Activated CD4-positive, alpha-beta T cell treated with anti-CD3 and anti-CD28 coated beads, Interleukin-2, amount 10 ng/mL, durations not matched to agents 24 days and 14 days (primary cell): Measurements from ENCODE around the gene DPYD. TPM values are rescaled to one million over a fixed set of nuclear protein-coding genes. Genes with fewer than 3 reads are reported as not detected.

Source experiments
- DNase-seq: peaks from one replicate; pipeline ENCODE4 v3.0.0; 2022
- H3K27ac Mint-ChIP-seq: one replicate; pipeline ENCODE4 v1.8.0; 2022; ENCODE audit warnings: mild to moderate bottlenecking, mixed read lengths
- H3K27me3 Mint-ChIP-seq: one replicate; pipeline ENCODE4 v1.8.0; 2022; ENCODE audit warnings: mixed read lengths
- H3K36me3 Mint-ChIP-seq: one replicate; pipeline ENCODE4 v1.8.0; 2022; ENCODE audit warnings: low read depth, mild to moderate bottlenecking, mixed read lengths
- H3K4me1 Mint-ChIP-seq: one replicate; pipeline ENCODE4 v1.8.0; 2021; ENCODE audit warnings: mixed read lengths
- H3K4me3 Mint-ChIP-seq: one replicate; pipeline ENCODE4 v1.8.0; 2022; ENCODE audit warnings: mild to moderate bottlenecking, moderate library complexity, mixed read lengths
- H3K9me3 Mint-ChIP-seq: one replicate; pipeline ENCODE4 v1.8.0; 2021; ENCODE audit warnings: mixed read lengths
- intact Hi-C: fragments of 100-400 bp; cut with micrococcal nuclease; formaldehyde crosslinking; loops from one replicate; pipeline ENCODE4 v1.15.1; 2023
- total RNA-seq: library from RNA; stranded (reverse); gene quantifications from 2 replicates; pipeline ENCODE4 v1.2.3, GENCODE V29; 2022

Gene DPYD
- total RNA-seq: 13.4 and 13.8 TPM in 2 replicates

DNA sequence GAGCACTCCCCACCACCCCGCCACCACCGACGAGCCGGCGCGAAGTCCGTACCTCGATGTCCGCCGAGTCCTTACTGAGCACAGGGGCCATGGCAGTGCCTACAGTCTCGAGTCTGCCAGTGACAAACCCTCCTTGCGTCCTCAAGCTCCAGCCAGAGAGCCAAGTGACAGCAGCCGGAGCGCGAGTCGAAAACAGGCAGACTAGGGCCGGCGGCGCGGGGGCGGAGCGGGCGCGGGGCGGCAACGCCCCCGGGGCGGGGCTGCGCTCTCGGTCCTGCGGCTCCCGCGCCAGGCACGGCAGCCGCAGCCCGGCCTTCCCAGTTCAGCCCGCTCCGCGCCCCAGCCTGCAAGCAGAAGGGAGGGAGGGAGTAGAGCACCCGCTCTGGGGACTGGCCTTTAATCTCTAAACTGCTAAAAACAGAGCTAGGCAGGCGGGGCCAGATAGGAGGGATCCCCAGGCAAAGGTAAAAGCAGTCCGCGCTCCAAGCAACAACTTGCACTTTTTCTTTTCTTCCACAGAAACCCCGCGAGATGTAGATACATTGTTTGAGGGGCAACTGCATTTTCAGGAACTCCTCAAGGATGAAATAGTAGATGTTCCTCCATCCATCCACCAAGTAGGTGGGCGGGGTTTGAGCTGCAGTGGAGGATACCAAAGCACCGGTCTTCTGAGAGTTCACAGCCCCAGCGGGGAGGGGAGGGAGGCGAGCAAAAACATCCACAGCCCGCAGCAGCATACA is at the start of gene DPYD:
Gene DPYD (minus strand): TSS at position 203 of the 740 bp plus-strand sequence. CDS start 112 bp downstream, at position 91.
- Mint-ChIP-seq H3K4me3 (peak within 1 kb of the TSS; percentile 93), H3K4me1 (peaks cover 44% of the 10 kb centered on the region), H3K9me3 (peaks cover 5% of the 10 kb centered on the region), H3K36me3 (peaks cover 4% of the 10 kb centered on the region), H3K27me3 (no peaks in the 10 kb centered on the region), H3K27ac (peak within 1 kb of the TSS; percentile 98)
- intact Hi-C loops: loop anchor here (1.0 to 5.0 kb wide), 4 partner anchors 22 to 130 kb away; no protein-coding TSS in a partner anchor
- DNase-seq: peak; percentile 96

DNA sequence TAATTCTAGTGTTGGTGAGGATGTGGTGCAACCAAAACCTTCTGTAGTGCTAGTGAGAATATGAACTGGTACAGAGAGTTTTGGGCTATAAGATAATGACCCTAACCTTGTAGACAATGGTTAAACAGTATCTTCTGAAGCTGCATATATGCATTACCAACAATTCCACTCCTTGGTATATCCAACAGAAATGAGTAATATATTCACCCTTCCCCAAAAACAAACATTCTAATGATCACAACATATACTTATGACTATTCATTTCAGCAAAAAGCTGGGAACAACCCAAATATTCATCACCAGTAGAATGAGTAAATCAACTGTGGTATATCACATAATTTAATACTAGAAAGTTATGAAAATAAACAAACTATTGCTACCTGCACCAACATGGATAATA is 39.6 kb upstream of the DPYD start:
- Mint-ChIP-seq H3K9me3 (no peaks in the 10 kb centered on the region), H3K4me3 (no peak overlapping the region), H3K27ac (no peak overlapping the region), H3K4me1 (no peaks in the 10 kb centered on the region), H3K27me3 (peaks cover 43% of the 10 kb centered on the region), H3K36me3 (no peaks in the 10 kb centered on the region)
- intact Hi-C loops: no loop called here
- DNase-seq: no peak

DNA sequence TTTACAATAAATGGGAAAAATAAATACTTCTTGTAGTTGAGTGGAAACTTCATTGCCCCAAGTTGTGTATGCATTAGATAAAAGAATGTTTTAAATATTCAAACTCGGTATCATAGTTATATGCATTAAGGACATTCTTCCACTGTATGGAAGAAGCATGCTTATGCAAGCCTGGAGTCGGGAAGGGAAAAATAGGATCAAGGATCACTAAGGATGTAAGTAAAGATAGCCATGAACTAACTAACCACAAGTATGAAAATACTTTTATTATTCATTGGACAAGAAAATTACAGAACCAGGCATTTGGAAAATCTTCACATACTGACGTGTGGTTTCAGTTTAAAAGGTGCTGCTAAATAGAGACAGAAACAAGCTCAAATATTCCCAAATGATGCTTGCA is 26.9 kb upstream of the DPYD start:
- intact Hi-C loops: no loop called here
- no peak overlapping the region for H3K27ac Mint-ChIP-seq
- no peak for DNase-seq
- peaks cover 5% of the 10 kb centered on the region for H3K9me3 Mint-ChIP-seq
- no peak overlapping the region for H3K4me3 Mint-ChIP-seq
- peaks cover 32% of the 10 kb centered on the region for H3K27me3 Mint-ChIP-seq
- no peaks in the 10 kb centered on the region for H3K36me3 Mint-ChIP-seq
- peaks cover 11% of the 10 kb centered on the region for H3K4me1 Mint-ChIP-seq

- no peak overlapping the region for H3K27ac Mint-ChIP-seq
- peak overlapping the region; percentile 70 for H3K4me3 Mint-ChIP-seq
- peaks cover 36% of the 10 kb centered on the region for H3K4me1 Mint-ChIP-seq
- H3K27me3 Mint-ChIP-seq: peaks cover 12% of the 10 kb centered on the region
- DNase-seq: no peak
- H3K36me3 Mint-ChIP-seq: peaks cover 5% of the 10 kb centered on the region
- H3K9me3 Mint-ChIP-seq: peaks cover 18% of the 10 kb centered on the region
- intact Hi-C loops: loop anchor here (2.0 kb wide), 1 partner anchor 23 kb away; the partner anchor contains the start of gene DPYD
Observed at GRCh38 chr1:97943354-97943753, 22.5 kb upstream of the DPYD start.

GRCh38 chr1:97942161-97943123 is 21.6 kb upstream of the DPYD start:
- Mint-ChIP-seq H3K36me3 (peaks cover 7% of the 10 kb centered on the region), H3K27me3 (peaks cover 4% of the 10 kb centered on the region), H3K9me3 (peaks cover 18% of the 10 kb centered on the region), H3K27ac (peak overlapping the region; percentile 75), H3K4me3 (peak overlapping the region; percentile 71), H3K4me1 (peaks cover 41% of the 10 kb centered on the region)
- DNase-seq: peak; percentile 66
- intact Hi-C loops: loop anchor here (2.0 kb wide), 1 partner anchor 22 kb away; the partner anchor contains the start of gene DPYD

DNA sequence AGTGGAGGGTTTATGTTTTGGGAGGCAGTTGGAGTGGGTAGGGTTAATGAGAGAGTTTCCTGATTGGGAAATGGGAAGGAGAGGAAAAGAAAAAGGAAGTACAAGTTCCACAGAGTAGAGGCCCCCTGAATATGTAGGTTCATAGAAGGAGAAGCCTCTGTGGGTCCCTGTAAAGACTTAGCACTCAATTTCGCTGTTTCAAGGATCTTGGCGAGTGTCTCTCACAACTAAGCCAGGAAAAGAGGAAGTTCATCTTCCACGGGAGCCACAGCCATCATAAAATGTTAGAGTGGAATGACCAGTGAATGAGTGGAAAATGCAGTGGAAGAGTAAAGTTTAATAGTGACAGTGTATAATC is 17.4 kb upstream of the DPYD start:
- peaks cover 7% of the 10 kb centered on the region for H3K36me3 Mint-ChIP-seq
- no peak overlapping the region for H3K27ac Mint-ChIP-seq
- intact Hi-C loops: no loop called here
- no peak overlapping the region for H3K4me3 Mint-ChIP-seq
- H3K27me3 Mint-ChIP-seq: peaks cover 10% of the 10 kb centered on the region
- DNase-seq: no peak
- peaks cover 41% of the 10 kb centered on the region for H3K4me1 Mint-ChIP-seq
- peaks cover 13% of the 10 kb centered on the region for H3K9me3 Mint-ChIP-seq

GRCh38 chr1:97936976-97937375 is 16.1 kb upstream of the DPYD start:
- Mint-ChIP-seq H3K36me3 (peaks cover 7% of the 10 kb centered on the region), H3K27me3 (peaks cover 18% of the 10 kb centered on the region), H3K4me1 (peaks cover 30% of the 10 kb centered on the region), H3K27ac (no peak overlapping the region), H3K4me3 (no peak overlapping the region), H3K9me3 (peaks cover 13% of the 10 kb centered on the region)
- intact Hi-C loops: loop anchor here (1.0 kb wide), 1 partner anchor 47 kb away; no protein-coding TSS in a partner anchor
- no peak for DNase-seq

DNA sequence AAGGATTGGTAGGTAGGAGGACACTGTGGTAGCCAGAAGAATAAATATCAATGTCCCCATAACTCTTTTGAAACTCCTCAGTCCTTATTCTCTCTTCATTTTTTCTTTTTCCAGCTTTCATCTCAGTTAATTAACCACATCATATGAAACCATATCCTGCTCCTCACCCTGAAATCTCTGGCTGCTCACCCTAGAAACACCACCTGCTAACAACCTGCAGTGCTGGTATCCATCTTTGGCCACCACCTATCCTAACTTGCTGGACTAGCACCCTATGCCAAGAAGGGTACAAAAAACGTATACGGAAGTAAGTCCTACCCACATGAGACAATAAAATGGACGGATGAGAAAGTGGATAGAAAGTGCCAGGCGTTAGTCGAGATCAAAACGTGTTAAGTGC is 13.7 kb upstream of the DPYD start:
- Mint-ChIP-seq H3K4me1 (peaks cover 12% of the 10 kb centered on the region), H3K9me3 (no peaks in the 10 kb centered on the region), H3K36me3 (peaks cover 2% of the 10 kb centered on the region), H3K27ac (no peak overlapping the region), H3K4me3 (no peak overlapping the region), H3K27me3 (peaks cover 19% of the 10 kb centered on the region)
- DNase-seq: no peak
- intact Hi-C loops: no loop called here

DNA sequence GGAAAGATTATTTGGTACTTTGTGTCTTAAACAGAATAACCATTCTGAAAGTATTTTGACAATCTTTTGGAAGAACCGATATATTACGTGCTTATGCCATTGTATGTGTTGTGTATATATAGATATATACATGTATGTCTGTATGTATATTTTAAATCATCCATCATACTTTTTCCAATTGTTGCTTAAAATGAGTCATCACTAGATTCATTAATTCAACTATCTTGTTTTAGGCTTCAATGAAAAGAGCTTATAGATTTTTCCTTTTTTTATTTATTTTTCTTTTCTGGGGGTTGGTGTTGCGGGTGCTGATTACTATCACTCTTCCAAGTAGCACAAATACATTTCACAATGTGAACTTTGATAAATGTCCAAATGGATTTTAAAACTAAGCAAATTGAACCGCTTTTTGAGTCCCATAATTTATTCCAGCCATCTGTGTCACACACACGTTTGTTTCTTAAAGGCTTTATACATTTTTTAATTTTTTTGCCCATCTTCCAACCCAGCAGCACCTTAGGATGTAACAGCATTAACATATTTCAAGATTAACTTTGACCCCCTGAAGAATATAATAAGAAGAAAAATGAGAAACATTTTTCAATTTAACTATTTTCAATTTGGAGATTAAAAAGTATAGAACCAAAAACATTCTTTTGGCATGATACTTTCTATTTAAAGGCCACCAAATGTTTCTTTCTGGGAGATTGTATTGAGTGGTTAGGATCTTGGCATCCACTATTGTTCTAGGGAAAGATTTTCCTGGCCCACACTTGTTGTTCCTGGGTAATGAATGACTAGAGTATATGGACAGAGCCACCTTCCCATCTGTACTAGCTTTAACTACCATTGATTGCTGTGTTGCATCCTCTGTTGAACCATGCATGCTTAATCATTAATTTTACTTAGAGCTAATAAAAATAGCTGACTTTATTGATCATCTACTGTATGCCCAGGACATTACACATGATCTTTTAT is 9.3 kb upstream of the DPYD start:
- Mint-ChIP-seq H3K27me3 (peaks cover 25% of the 10 kb centered on the region), H3K9me3 (no peaks in the 10 kb centered on the region), H3K4me1 (peaks cover 13% of the 10 kb centered on the region), H3K27ac (no peak overlapping the region), H3K4me3 (no peak overlapping the region), H3K36me3 (no peaks in the 10 kb centered on the region)
- intact Hi-C loops: no loop called here
- DNase-seq: no peak

GRCh38 chr1:97926017-97926708 is 5.3 kb upstream of the DPYD start:
- no peak for DNase-seq

DNA sequence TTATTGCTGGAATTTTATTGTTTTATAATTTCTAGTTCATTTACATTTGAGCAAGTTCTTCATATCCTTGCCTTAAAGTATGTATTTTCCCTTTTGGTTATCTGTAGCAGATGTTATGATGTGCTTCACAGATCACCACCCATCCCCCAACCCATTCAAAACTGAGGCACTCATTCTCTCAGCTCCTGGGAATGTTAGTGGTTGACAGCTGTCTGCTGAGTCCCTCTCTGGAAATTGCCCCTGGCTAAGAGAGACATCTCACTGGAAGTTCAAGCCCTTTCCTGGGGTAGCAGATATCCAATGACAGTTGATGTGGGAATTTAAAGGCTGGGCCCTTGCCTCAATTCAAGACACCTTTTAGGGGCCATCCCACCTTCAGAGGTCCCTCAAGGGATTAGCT is 4.3 kb upstream of the DPYD start:
- peaks cover 19% of the 10 kb centered on the region for H3K4me1 Mint-ChIP-seq
- no peaks in the 10 kb centered on the region for H3K36me3 Mint-ChIP-seq
- H3K4me3 Mint-ChIP-seq: no peak overlapping the region
- H3K9me3 Mint-ChIP-seq: peaks cover 5% of the 10 kb centered on the region
- no peak overlapping the region for H3K27ac Mint-ChIP-seq
- intact Hi-C loops: no loop called here
- H3K27me3 Mint-ChIP-seq: peaks cover 6% of the 10 kb centered on the region
- DNase-seq: no peak

More at GRCh38 chr1:97926017-97926708, 5.3 kb upstream of the DPYD start:
- intact Hi-C loops: no loop called here
- peaks cover 5% of the 10 kb centered on the region for H3K9me3 Mint-ChIP-seq
- peaks cover 6% of the 10 kb centered on the region for H3K27me3 Mint-ChIP-seq
- no peaks in the 10 kb centered on the region for H3K36me3 Mint-ChIP-seq
- H3K27ac Mint-ChIP-seq: no peak overlapping the region
- peaks cover 19% of the 10 kb centered on the region for H3K4me1 Mint-ChIP-seq
- no peak overlapping the region for H3K4me3 Mint-ChIP-seq

DNA sequence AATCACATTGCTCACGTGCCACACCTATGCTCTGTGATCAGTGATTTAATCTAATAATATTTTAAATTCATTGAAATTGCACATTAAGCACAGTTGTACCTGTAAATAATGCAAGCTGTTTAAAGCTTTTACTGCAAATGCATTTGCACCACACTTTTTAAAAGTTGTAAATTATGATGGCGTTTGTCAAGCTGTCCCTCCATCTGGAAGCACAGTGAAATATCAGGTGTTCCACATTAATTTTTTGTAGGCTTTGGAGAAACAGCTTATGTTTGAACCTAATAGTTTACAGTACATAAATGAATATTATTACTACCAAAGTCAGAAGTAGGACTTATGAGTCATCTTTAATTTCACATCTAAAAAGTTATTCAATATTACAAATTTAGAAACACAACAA is 3.0 kb upstream of the DPYD start:
- no peak for DNase-seq
- H3K27ac Mint-ChIP-seq: no peak overlapping the region
- peaks cover 4% of the 10 kb centered on the region for H3K27me3 Mint-ChIP-seq
- intact Hi-C loops: loop anchor here (5.0 kb wide), 1 partner anchor 72 kb away; no protein-coding TSS in a partner anchor
- peaks cover 5% of the 10 kb centered on the region for H3K9me3 Mint-ChIP-seq
- H3K4me1 Mint-ChIP-seq: peaks cover 28% of the 10 kb centered on the region
- H3K36me3 Mint-ChIP-seq: no peaks in the 10 kb centered on the region
- H3K4me3 Mint-ChIP-seq: no peak overlapping the region
